HG02588 (cell line): Measurements from ENCODE around the gene PCDHA8.
"Not testable (repeated sequence)": the region's sequence is repeated elsewhere in the genome, so short reads cannot be mapped to it uniquely, and the experiment has no call there.

ENCODE experiments used
- ATAC-seq: cut with Tn5 transposase; IDR thresholded peaks from one replicate; pipeline ENCODE4 v1.9.1; 2021; ENCODE audit warnings: mild to moderate bottlenecking, moderate library complexity; ENCODE audit not compliant: unreplicated experiment

Gene PCDHA8

DNA sequence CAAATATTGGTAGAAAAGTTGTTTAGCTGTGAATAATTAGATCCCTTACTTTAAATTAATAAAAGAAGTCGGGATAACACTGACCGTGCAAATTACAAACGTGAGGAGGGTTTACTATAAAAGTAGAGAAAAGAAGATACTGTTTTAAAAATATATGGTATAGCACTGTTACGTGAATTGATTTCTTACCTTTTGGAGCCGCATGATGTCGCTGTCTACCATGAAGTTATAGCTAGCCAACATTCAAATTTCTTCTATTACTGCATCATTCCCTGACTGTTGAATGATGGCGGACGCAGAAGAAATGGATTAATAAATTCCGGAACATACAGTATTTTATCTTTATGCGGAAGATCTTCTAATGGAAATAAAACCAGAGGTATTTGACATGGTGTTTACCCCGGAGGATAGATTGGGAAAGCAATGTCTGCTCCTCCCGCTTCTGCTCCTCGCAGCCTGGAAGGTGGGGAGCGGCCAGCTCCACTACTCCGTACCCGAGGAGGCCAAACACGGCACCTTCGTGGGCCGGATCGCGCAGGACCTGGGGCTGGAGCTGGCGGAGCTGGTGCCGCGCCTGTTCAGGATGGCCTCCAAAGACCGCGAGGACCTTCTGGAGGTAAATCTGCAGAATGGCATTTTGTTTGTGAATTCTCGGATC lies 13.2 kb upstream of the PCDHA8 start, which contains the start of gene PCDHA6:
PCDHA6 (plus strand) TSS at position 257 of the 658 bp plus-strand sequence; CDS start at position 389, 132 bp downstream.
- no peak for ATAC-seq

DNA sequence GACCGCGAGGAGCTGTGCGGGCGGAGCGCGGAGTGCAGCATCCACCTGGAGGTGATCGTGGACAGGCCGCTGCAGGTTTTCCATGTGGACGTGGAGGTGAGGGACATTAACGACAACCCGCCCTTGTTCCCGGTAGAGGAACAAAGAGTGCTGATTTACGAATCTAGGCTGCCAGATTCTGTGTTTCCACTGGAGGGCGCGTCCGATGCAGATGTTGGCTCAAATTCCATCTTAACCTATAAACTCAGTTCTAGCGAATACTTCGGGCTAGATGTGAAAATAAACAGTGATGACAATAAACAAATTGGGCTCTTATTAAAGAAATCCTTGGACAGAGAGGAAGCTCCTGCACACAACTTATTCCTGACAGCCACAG lies 12.6 kb upstream of the PCDHA8 start:
- no peak for ATAC-seq

DNA sequence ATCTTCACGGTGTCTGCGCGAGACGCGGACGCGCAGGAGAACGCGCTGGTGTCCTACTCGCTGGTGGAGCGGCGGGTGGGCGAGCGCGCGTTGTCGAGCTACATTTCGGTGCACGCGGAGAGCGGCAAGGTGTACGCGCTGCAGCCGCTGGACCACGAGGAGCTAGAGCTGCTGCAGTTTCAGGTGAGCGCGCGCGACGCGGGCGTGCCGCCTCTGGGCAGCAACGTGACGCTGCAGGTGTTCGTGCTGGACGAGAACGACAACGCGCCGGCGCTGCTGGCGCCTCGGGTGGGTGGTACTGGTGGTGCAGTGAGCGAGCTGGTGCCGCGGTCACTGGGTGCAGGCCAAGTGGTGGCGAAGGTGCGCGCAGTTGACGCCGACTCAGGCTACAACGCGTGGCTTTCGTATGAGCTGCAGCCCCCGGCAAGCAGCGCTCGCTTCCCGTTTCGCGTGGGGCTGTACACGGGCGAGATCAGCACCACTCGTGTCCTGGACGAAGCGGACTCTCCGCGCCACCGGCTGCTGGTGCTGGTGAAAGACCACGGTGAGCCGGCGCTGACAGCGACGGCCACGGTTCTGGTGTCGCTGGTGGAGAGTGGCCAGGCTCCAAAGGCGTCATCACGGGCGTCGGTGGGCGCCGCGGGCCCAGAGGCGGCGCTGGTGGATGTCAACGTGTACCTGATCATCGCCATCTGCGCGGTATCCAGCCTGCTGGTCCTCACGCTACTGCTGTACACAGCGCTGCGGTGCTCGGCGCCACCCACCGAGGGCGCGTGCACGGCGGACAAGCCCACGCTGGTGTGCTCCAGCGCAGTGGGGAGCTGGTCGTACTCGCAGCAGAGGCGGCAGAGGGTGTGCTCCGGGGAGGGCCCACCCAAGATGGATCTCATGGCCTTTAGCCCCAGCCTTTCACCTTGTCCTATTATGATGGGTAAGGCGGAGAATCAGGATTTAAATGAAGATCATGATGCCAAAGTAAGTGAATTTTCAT lies 11.2 kb upstream of the PCDHA8 start:
- ATAC-seq: not testable (repeated sequence)

DNA sequence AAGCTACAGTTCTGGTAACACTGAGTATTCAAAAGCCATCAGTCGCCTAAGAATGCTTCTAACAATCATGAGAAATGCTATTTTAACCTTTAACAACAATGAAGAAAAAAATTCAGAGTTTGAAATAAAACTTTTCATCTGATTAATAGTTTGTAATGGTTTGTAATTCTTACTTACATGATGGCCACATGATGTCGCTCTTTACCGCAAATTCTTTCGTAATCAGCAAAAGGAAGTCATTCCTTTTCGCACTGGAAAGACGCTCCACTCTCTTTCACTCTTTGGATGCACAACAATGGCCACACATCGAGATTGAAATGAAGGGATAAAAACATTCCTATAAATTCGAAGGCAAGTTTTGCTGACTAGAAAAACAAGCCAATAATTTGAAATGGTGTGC lies 7.0 kb upstream of the PCDHA8 start, which contains the start of gene PCDHA7:
PCDHA7 (plus strand) TSS at position 277 of the 400 bp plus-strand sequence; CDS start at position 392, 115 bp downstream.
- no peak for ATAC-seq

DNA sequence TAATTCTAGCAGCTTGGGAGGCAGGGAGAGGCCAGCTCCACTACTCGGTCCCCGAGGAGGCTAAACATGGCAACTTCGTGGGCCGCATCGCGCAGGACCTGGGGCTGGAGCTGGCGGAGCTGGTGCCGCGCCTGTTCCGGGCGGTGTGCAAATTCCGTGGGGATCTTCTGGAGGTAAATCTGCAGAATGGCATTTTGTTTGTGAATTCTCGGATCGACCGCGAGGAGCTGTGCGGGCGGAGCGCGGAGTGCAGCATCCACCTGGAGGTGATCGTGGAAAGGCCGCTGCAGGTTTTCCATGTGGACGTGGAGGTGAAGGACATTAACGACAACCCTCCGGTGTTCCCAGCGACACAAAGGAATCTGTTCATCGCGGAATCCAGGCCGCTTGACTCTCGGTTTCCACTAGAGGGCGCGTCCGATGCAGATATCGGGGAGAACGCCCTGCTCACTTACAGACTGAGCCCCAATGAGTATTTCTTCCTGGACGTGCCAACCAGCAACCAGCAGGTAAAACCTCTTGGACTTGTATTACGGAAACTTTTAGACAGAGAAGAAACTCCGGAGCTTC lies 6.5 kb upstream of the PCDHA8 start:
- ATAC-seq: not testable (repeated sequence)

DNA sequence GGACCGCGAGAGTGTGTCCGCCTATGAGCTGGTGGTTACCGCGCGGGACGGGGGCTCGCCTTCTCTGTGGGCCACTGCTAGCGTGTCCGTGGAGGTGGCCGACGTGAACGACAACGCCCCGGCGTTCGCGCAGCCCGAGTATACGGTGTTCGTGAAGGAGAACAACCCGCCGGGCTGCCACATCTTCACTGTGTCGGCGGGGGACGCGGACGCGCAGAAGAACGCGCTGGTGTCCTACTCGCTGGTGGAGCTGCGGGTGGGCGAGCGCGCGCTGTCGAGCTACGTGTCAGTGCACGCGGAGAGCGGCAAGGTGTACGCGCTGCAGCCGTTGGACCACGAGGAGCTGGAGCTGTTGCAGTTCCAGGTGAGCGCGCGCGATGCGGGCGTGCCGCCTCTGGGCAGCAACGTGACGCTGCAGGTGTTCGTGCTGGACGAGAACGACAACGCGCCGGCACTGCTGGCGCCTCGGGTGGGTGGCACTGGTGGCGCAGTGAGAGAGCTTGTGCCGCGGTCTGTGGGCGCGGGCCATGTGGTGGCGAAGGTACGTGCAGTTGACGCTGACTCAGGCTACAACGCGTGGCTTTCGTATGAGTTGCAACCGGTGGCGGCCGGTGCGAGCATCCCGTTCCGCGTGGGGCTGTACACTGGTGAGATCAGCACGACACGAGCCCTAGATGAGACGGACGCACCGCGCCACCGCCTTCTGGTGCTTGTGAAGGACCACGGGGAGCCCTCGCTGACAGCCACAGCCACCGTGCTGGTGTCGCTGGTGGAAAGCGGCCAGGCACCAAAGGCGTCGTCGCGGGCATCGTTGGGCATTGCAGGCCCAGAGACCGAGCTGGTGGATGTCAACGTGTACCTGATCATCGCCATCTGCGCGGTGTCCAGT lies 5.1 kb upstream of the PCDHA8 start:
- ATAC-seq: no peak

DNA sequence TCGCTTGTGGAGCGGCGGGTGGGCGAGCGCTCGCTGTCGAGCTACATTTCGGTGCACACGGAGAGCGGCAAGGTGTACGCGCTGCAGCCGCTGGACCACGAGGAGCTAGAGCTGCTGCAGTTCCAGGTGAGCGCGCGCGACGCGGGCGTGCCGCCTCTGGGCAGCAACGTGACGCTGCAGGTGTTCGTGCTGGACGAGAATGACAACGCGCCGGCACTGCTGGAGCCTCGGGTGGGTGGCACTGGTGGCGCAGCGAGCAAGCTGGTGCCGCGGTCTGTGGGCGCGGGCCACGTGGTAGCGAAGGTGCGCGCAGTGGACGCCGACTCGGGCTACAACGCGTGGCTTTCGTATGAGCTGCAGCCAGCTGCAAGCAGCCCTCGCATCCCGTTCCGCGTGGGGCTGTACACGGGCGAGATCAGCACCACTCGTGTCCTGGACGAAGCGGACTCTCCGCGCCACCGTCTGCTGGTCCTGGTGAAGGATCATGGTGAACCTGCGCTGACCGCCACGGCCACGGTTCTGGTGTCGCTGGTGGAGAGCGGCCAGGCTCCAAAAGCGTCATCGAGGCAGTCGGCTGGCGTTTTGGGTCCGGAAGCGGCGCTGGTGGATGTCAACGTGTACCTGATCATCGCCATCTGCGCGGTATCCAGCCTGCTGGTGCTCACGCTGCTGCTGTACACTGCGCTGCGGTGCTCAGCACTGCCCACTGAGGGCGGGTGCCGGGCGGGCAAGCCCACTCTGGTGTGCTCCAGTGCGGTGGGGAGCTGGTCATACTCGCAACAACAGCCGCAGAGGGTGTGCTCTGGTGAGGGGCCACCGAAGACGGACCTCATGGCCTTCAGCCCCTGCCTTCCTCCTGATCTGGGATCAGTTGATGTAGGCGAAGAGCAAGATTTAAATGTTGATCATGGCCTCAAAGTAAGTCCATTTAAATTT lies 2.1 kb downstream of the PCDHA8 start:
- no peak for ATAC-seq

DNA sequence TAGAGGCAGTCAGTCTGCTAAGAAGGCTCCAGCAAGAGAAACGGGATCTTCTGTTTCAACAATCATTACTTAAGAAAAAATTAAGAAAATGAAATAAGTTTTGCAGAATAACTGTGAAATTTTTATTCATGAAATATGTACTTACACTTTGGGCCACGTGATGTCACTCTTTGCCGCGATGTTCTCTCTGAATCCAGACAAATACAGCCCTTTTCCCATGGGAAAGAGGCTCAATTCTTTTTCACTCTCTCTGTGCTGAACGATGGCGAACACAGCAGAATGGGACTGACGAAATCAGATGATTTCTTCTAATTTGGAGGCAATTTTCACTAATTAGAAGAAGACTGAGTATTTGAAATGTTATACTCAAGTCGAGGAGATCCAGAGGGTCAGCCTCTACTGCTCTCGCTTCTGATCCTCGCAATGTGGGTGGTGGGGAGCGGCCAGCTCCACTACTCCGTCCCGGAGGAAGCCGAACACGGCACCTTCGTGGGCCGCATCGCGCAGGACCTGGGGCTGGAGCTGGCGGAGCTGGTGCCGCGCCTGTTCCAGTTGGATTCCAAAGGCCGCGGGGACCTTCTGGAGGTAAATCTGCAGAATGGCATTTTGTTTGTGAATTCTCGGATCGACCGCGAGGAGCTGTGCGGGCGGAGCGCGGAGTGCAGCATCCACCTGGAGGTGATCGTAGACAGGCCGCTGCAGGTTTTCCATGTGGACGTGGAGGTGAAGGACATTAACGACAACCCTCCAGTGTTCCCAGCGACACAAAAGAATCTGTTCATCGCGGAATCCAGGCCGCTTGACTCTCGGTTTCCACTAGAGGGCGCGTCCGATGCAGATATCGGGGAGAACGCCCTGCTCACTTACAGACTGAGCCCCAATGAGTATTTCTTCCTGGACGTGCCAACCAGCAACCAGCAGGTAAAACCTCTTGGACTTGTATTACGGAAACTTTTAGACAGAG lies 7.4 kb downstream of the PCDHA8 start, which contains the start of gene PCDHA9:
PCDHA9 (plus strand) TSS at position 244 of the 964 bp plus-strand sequence; CDS start at position 358, 114 bp downstream.
- ATAC-seq: not testable (repeated sequence)

DNA sequence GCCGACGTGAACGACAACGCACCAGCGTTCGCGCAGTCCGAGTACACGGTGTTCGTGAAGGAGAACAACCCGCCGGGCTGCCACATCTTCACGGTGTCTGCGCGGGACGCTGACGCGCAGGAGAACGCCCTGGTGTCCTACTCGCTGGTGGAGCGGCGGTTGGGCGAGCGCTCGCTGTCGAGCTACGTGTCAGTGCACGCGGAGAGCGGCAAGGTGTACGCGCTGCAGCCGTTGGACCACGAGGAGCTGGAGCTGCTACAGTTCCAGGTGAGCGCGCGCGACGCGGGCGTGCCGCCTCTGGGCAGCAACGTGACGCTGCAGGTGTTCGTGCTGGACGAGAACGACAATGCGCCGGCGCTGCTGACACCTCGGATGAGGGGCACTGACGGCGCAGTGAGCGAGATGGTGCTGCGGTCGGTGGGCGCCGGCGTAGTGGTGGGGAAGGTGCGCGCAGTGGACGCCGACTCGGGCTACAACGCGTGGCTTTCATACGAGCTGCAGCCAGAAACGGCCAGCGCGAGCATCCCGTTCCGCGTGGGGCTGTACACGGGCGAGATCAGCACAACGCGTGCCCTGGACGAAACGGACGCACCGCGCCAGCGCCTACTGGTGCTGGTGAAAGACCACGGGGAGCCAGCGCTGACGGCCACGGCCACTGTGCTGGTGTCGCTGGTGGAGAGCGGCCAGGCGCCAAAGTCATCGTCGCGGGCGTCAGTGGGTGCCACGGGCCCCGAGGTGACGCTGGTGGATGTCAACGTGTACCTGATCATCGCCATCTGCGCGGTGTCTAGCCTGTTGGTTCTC lies 9.0 kb downstream of the PCDHA8 start:
- not testable (repeated sequence) for ATAC-seq

DNA sequence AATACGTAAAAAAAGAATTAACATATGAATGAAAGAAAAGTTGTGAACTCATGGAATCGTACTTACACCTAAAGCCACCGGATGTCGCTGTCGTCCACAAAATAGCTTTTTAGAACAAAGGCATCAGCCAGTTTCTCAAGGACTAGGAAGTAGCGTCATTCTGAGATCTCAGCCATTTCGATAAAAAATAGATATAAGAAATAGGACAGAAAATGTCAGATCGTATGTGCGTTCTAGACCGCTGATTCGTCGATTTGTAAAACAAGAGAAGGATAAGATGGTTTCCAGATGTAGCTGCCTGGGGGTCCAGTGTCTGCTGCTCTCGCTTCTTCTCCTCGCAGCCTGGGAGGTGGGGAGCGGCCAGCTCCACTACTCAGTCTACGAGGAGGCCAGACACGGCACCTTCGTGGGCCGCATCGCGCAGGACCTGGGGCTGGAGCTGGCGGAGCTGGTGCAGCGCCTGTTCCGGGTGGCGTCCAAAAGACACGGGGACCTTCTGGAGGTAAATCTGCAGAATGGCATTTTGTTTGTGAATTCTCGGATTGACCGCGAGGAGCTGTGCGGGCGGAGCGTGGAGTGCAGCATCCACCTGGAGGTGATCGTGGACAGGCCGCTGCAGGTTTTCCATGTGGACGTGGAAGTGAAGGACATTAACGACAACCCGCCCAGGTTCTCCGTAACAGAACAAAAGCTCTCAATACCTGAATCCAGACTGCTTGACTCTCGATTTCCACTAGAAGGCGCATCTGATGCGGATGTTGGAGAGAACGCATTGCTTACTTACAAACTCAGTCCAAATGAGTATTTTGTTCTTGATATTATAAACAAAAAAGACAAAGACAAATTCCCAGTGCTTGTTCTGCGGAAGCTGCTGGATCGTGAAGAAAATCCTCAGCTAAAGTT lies 15.0 kb downstream of the PCDHA8 start, which contains the start of gene PCDHA10:
PCDHA10 (plus strand) TSS at position 126 of the 903 bp plus-strand sequence; CDS start at position 278, 152 bp downstream.
- no peak for ATAC-seq

DNA sequence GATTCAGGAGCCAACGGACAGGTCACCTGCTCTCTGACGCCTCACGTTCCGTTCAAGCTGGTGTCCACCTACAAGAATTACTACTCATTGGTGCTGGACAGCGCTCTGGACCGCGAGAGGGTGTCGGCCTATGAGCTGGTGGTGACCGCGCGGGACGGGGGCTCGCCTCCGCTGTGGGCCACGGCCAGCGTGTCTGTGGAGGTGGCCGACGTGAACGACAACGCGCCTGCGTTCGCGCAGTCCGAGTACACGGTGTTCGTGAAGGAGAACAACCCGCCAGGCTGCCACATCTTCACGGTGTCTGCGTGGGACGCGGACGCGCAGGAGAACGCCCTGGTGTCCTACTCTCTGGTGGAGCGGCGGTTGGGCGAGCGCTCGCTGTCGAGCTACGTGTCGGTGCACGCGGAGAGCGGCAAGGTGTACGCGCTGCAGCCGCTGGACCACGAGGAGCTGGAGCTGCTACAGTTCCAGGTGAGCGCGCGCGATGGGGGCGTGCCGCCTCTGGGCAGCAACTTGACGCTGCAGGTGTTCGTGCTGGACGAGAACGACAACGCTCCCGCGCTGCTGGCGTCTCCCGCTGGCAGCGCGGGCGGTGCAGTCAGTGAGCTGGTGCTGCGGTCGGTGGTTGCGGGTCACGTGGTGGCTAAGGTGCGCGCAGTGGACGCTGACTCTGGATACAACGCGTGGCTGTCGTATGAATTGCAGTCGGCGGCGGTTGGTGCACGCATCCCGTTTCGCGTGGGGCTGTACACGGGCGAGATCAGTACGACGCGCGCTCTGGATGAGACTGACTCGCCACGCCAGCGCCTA lies 16.4 kb downstream of the PCDHA8 start:
- ATAC-seq: no peak

DNA sequence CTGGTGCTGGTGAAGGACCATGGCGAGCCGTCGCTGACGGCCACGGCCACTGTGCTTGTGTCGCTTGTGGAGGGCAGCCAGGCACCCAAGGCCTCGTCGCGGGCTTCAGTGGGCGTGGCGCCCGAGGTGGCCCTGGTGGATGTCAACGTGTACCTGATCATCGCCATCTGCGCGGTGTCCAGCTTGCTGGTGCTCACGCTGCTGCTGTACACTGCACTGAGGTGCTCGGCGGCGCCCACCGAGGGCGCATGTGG lies 16.9 kb downstream of the PCDHA8 start:
- ATAC-seq: no peak

DNA sequence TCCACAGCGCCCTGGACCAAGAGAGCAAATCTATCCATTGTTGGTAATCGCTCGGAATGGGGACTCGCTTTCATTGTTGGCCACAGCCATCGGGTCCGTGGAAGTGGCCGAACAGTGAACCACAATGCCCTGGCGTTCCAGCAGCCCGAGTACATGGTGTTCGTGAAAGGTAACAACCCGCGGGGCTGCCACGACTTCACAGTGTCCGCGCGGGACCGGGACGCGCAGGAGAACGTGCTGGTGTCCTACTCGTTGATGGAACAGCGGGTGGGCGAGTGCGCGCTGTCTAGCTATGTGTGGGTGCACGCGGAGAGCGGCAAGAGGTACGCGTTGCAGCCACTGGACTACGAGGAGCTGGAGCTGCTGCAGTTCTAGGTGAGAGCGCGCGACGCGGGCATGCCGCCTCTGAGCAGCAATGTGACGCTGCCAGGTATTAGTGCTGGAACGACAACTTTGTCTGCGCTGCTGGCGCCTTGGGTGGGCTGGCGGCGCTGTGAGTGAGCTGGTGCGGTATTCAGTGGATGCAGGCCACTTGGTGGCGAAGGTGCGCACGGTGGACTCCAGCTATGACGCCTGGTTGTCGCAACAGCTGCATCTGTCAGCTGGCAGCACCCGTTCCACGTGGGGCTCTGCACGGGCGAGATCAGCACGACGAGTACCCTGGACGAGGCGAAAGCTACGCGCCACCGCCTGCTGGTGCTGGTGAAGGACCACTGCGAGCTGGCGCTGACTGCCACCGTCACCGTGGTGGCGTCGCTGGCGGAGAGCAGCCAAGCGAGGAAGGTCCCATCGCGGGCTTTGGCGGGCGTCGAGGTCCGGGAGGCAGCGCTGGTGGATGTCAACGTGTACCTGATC lies 21.7 kb downstream of the PCDHA8 start:
- no peak for ATAC-seq

DNA sequence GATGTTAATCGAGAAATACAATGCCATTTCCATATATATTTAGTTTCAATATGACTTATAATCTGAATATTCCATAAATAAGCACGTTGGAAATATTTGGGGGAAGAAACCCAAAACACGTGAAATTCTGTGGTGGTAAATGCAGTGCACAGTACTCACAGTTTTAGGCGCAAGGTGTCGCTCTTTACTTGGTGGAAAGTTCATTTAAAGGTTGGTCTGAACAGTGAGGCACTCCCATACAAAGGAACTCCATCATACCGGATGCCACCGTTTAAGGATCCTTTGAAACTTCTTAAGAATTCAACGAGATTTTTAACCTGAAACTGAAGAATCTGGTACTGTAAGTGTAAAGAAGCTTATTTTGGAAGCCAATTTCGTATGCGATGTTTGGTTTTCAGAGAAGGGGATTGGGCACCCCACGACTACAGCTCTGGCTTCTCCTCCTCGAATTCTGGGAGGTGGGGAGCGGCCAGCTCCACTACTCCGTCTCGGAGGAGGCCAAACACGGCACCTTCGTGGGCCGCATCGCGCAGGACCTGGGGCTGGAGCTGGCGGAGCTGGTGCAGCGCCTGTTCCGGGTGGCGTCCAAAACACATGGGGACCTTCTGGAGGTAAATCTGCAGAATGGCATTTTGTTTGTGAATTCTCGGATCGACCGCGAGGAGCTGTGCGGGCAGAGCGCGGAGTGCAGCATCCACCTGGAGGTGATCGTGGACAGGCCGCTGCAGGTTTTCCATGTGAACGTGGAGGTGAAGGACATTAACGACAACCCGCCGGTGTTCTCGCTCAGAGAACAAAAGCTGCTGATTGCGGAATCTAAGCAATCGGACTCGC lies 28.0 kb downstream of the PCDHA8 start, which contains the start of gene PCDHA11:
PCDHA11 (plus strand) TSS at position 237 of the 834 bp plus-strand sequence; CDS start at position 384, 147 bp downstream.
- ATAC-seq: no peak
